Effector memory CD4-positive, alpha-beta T cell (primary cell): ENCODE measurements around the gene EPHA4.

Experiments used
- DNase-seq, 3 donors: peaks; one replicate each; pipeline ENCODE4 v3.0.0-alpha.2; 2020
- H3K27ac ChIP-seq: 2 replicates; pipeline ENCODE4 v1.7.0; 2013; ENCODE audit warnings: mild to moderate bottlenecking, low read length, moderate library complexity; ENCODE audit not compliant: insufficient read depth, poor library complexity, severe bottlenecking
- H3K27me3 ChIP-seq: replicated peaks from 2 replicates; pipeline ENCODE4 v1.7.0; 2013; ENCODE audit warnings: mild to moderate bottlenecking, low read length; ENCODE audit not compliant: insufficient read depth, control insufficient read depth, poor library complexity, severe bottlenecking
- H3K36me3 ChIP-seq: 2 replicates; pipeline ENCODE4 v1.7.0; 2013; ENCODE audit warnings: mild to moderate bottlenecking, low read length, moderate library complexity; ENCODE audit not compliant: control insufficient read depth, insufficient read depth
- H3K4me1 ChIP-seq: 2 replicates; pipeline ENCODE4 v1.7.0; 2013; ENCODE audit warnings: low read length, mild to moderate bottlenecking; ENCODE audit not compliant: control insufficient read depth, insufficient read depth, poor library complexity, severe bottlenecking
- H3K4me3 ChIP-seq: 2 replicates; pipeline ENCODE4 v1.7.0; 2013; ENCODE audit warnings: low read length, low read depth, mild to moderate bottlenecking; ENCODE audit not compliant: insufficient read depth, poor library complexity, severe bottlenecking
- H3K9me3 ChIP-seq: 2 replicates; pipeline ENCODE4 v1.7.0; 2013; ENCODE audit warnings: mild to moderate bottlenecking, low read length, moderate library complexity; ENCODE audit not compliant: control insufficient read depth

Gene EPHA4

DNA sequence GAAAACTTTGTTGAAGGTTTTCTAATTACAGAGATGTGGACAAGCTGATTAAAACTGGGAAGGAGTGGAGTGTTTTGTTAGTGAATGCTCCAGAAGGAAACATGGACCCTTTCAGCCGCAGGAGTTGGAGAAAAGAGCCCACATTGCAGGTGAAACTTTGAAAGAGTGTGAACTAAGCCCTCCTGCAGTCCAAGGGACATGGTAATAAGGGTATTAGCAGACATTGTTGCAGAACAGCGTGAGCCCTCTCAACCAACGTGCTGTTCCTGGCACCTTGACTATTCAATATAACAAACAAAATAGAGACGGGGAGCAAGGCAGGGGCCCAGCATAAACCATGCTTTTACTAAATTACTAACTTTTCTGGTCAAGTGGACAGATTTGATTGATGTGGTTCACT is 122.7 kb downstream of the EPHA4 start:
- H3K27me3 ChIP-seq = no peaks in the 10 kb centered on the region
- no peaks in the 10 kb centered on the region for H3K4me1 ChIP-seq
- peaks cover 10% of the 10 kb centered on the region for H3K36me3 ChIP-seq
- H3K9me3 ChIP-seq = no peaks in the 10 kb centered on the region
- H3K4me3 ChIP-seq = no peak overlapping the region
- DNase-seq = no peak
- no peak overlapping the region for H3K27ac ChIP-seq

- Histone ChIP-seq H3K4me1 (no peaks in the 10 kb centered on the region), H3K27me3 (no peaks in the 10 kb centered on the region), H3K4me3 (no peak overlapping the region), H3K36me3 (peaks cover 7% of the 10 kb centered on the region), H3K27ac (no peak overlapping the region), H3K9me3 (no peaks in the 10 kb centered on the region)
- DNase-seq = no peak
Observed at GRCh38 chr2:221448844-221449390, 123.2 kb downstream of the EPHA4 start.

DNA sequence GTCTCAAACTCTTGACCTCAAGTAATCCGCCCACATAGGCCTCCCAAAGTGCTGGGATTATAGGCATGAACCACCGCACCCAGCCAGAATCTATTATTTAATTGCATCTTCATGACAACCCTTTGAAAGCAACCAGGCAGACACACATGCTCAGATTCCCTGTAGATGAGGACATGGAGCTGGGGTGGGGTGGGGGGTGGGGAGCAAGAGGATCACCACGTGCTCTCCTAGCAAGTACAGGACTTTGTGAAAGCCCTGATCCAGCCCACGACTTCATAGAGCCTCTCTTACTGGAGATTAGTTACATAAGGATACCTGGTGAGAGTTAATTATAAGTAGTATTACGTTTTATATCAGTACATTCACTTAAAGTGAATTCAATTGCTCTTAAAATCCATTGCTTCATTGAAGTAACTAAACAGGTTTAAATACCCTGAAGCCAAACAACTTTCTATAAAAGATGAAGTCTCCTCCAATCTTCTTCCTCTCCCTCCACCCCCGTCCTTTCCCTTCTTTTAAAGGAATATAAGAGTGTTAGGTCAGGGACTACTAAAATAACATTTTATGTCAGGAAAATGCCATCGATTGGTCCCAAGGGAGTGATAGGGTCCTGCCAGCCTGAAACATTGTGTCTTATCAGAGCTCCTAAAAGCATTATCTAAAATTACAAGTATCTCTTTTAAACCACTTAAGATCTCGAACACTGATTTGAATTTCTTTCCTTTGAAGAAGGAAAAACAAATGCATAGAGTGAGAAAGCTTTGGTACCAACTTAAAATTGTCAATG is 123.9 kb downstream of the EPHA4 start:
- H3K36me3 ChIP-seq = peaks cover 10% of the 10 kb centered on the region
- H3K4me1 ChIP-seq = no peaks in the 10 kb centered on the region
- H3K9me3 ChIP-seq = no peaks in the 10 kb centered on the region
- no peak overlapping the region for H3K27ac ChIP-seq
- no peak overlapping the region for H3K4me3 ChIP-seq
- H3K27me3 ChIP-seq = no peaks in the 10 kb centered on the region
- no peak for DNase-seq

DNA sequence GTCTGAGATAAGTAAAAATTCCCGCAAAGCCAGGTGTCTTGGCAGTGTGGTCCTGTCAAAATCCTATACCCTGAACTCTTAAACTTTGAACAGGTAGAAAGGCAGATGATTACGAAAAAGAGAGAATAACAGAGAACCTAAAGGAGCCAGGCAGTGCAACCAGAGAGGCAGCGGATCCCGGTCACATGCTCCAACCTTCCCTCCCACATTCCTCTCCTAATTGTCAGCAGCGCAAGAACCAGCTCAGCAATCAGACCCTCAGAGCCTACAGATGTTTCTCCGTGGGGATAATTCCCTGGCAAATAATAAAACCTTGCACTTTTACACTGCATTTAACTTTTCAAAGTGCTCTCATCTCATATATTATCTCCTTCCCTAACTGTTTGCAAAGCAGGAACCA is 124.8 kb downstream of the EPHA4 start:
- Histone ChIP-seq H3K4me1 (no peaks in the 10 kb centered on the region), H3K9me3 (no peaks in the 10 kb centered on the region), H3K27me3 (no peaks in the 10 kb centered on the region), H3K36me3 (peaks cover 14% of the 10 kb centered on the region), H3K4me3 (no peak overlapping the region), H3K27ac (no peak overlapping the region)
- no peak for DNase-seq

DNA sequence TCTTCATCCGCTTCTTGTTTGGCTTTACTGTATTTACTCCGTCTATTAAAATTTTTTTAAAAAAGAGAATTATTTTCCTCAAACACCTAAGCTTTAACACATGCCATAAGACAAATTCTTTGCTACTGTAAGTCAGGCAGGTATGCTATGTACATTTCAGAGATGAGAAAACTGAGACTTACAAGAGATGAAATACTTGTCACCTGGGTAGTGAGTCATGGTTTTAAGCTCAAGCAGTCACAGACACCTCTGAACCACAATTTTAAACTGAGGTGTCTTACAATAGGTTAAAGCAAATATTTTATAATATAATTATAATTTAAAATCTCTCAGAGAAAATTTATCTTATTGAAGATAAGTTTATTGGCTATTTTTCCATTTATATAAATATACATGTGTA is 126.0 kb downstream of the EPHA4 start:
- no peaks in the 10 kb centered on the region for H3K27me3 ChIP-seq
- peaks cover 20% of the 10 kb centered on the region for H3K36me3 ChIP-seq
- no peaks in the 10 kb centered on the region for H3K4me1 ChIP-seq
- no peak overlapping the region for H3K4me3 ChIP-seq
- no peaks in the 10 kb centered on the region for H3K9me3 ChIP-seq
- H3K27ac ChIP-seq = no peak overlapping the region
- DNase-seq = no peak

GRCh38 chr2:221444106-221444505 is 128.0 kb downstream of the EPHA4 start:
- H3K4me3 ChIP-seq = no peak overlapping the region
- no peaks in the 10 kb centered on the region for H3K4me1 ChIP-seq
- DNase-seq = no peak
- no peak overlapping the region for H3K27ac ChIP-seq
- no peaks in the 10 kb centered on the region for H3K9me3 ChIP-seq
- no peaks in the 10 kb centered on the region for H3K27me3 ChIP-seq
- peaks cover 23% of the 10 kb centered on the region for H3K36me3 ChIP-seq

- H3K9me3 ChIP-seq = no peaks in the 10 kb centered on the region
- no peak overlapping the region for H3K27ac ChIP-seq
- no peak for DNase-seq
- H3K4me3 ChIP-seq = no peak overlapping the region
- no peaks in the 10 kb centered on the region for H3K27me3 ChIP-seq
- peaks cover 23% of the 10 kb centered on the region for H3K36me3 ChIP-seq
- H3K4me1 ChIP-seq = no peaks in the 10 kb centered on the region
Observed at GRCh38 chr2:221443645-221444044, 128.5 kb downstream of the EPHA4 start.

- no peak overlapping the region for H3K27ac ChIP-seq
- H3K36me3 ChIP-seq = peaks cover 23% of the 10 kb centered on the region
- no peak for DNase-seq
- no peaks in the 10 kb centered on the region for H3K4me1 ChIP-seq
- H3K4me3 ChIP-seq = no peak overlapping the region
- H3K27me3 ChIP-seq = no peaks in the 10 kb centered on the region
- H3K9me3 ChIP-seq = no peaks in the 10 kb centered on the region
Observed at GRCh38 chr2:221442128-221442527, 130.0 kb downstream of the EPHA4 start.

GRCh38 chr2:221439761-221440479 is 132.2 kb downstream of the EPHA4 start:
- DNase-seq = no peak
- peaks cover 35% of the 10 kb centered on the region for H3K36me3 ChIP-seq

DNA sequence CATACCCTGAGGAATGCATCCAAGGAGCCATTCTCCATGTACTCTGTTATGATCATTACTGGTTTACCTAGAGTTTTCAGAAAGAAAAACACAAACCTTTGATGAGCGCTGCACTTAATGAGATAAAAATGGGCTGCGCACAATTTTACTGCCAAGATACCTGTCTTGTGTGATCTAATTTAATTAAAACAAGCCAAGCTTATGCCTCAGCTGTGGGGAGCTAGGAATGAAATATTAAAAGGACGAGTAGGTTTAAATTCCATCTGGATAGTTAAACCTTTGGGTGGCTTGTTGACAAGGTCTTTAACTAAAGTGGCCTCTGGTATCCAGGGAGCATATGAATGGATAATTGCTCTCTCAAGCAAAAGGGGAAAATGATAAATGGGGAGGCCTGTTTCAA is 135.0 kb downstream of the EPHA4 start:
- no peaks in the 10 kb centered on the region for H3K4me1 ChIP-seq
- H3K4me3 ChIP-seq = no peak overlapping the region
- DNase-seq = no peak
- peaks cover 38% of the 10 kb centered on the region for H3K36me3 ChIP-seq
- no peak overlapping the region for H3K27ac ChIP-seq
- H3K27me3 ChIP-seq = no peaks in the 10 kb centered on the region
- no peaks in the 10 kb centered on the region for H3K9me3 ChIP-seq

More at GRCh38 chr2:221439761-221440479, 132.2 kb downstream of the EPHA4 start:
- Histone ChIP-seq H3K4me1 (no peaks in the 10 kb centered on the region), H3K4me3 (no peak overlapping the region), H3K9me3 (no peaks in the 10 kb centered on the region), H3K27me3 (no peaks in the 10 kb centered on the region), H3K27ac (no peak overlapping the region)
